HCT116 (cell line): ENCODE measurements around the gene MAPRE2.

Experiments used
- EGR1 ChIP-seq: IDR thresholded peaks from 2 replicates; pipeline ENCODE4 v1.6.1; 2012; ENCODE audit warnings: low read depth
- EZH2 ChIP-seq: fragments of 200-600 bp; sonication (generic); IDR thresholded peaks from 2 replicates; pipeline ENCODE4 v1.6.1; 2017; ENCODE audit warnings: antibody characterized with exemption, mixed run types
- POLR2AphosphoS5 ChIP-seq: IDR thresholded peaks from 2 replicates; pipeline ENCODE4 v1.6.1; 2011; ENCODE audit warnings: mild to moderate bottlenecking, low read depth, low read length, moderate library complexity
- TCF7L2 ChIP-seq: IDR thresholded peaks from 2 replicates; pipeline ENCODE4 v1.7.0; 2011; ENCODE audit warnings: borderline replicate concordance, inconsistent platforms; ENCODE audit not compliant: insufficient read depth, insufficient read length; ENCODE audit errors: extremely low read depth
- YY1 ChIP-seq: IDR thresholded peaks from 2 replicates; pipeline ENCODE4 v1.6.1; 2011; ENCODE audit warnings: low read length, low read depth, moderate library complexity, mild to moderate bottlenecking; ENCODE audit not compliant: insufficient replicate concordance; ENCODE audit errors: extremely low read depth
- ZFX ChIP-seq: fragments of 450-650 bp; IDR thresholded peaks from 2 replicates; pipeline ENCODE4 v1.6.1; 2017
- TF ChIP-seq, protein P1 (sequence below), 3 experiments: fragments of 200-600 bp in 1 of 3; sonication (generic) in 1 of 3; IDR thresholded peaks in 2 of 3; conservative IDR thresholded peaks in 1 of 3; 2 replicates each; pipeline ENCODE4 v1.5.1; 2012 to 2017; ENCODE audit warnings: low read depth in 2 of 3, low read length in 2 of 3, antibody characterized with exemption in 1 of 3, borderline replicate concordance in 1 of 3, control low read depth in 1 of 3, mild to moderate bottlenecking in 1 of 3, mixed read lengths in 1 of 3, mixed run types in 1 of 3, moderate library complexity in 1 of 3; ENCODE audit not compliant: insufficient read depth in 1 of 3
- TF ChIP-seq, protein P2 (sequence below): IDR thresholded peaks from 2 replicates; pipeline ENCODE4 v1.6.1; 2012

GRCh38 chr18:35095983-35096676, 54.9 kb downstream of the MAPRE2 start:
- TF ChIP-seq, protein P1, sequence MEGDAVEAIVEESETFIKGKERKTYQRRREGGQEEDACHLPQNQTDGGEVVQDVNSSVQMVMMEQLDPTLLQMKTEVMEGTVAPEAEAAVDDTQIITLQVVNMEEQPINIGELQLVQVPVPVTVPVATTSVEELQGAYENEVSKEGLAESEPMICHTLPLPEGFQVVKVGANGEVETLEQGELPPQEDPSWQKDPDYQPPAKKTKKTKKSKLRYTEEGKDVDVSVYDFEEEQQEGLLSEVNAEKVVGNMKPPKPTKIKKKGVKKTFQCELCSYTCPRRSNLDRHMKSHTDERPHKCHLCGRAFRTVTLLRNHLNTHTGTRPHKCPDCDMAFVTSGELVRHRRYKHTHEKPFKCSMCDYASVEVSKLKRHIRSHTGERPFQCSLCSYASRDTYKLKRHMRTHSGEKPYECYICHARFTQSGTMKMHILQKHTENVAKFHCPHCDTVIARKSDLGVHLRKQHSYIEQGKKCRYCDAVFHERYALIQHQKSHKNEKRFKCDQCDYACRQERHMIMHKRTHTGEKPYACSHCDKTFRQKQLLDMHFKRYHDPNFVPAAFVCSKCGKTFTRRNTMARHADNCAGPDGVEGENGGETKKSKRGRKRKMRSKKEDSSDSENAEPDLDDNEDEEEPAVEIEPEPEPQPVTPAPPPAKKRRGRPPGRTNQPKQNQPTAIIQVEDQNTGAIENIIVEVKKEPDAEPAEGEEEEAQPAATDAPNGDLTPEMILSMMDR (IDR thresholded peaks at IDR 0.05 in 2 of 3, conservative IDR thresholded peaks at IDR 0.05 in 1 of 3; ENCODE audit: borderline replicate concordance in 1 of 3, insufficient read depth in 1 of 3, low read depth in 2 of 3, low read length in 2 of 3): no peak
- TF ChIP-seq TCF7L2: no peak
- TF ChIP-seq EZH2: no peak
- TF ChIP-seq, protein P2, sequence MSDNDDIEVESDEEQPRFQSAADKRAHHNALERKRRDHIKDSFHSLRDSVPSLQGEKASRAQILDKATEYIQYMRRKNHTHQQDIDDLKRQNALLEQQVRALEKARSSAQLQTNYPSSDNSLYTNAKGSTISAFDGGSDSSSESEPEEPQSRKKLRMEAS: no peak
- TF ChIP-seq EGR1: no peak
- no peak for TF ChIP-seq ZFX
- no peak for TF ChIP-seq YY1
- no peak for TF ChIP-seq POLR2AphosphoS5
